ENCODE data around the gene RIN3.

DNA sequence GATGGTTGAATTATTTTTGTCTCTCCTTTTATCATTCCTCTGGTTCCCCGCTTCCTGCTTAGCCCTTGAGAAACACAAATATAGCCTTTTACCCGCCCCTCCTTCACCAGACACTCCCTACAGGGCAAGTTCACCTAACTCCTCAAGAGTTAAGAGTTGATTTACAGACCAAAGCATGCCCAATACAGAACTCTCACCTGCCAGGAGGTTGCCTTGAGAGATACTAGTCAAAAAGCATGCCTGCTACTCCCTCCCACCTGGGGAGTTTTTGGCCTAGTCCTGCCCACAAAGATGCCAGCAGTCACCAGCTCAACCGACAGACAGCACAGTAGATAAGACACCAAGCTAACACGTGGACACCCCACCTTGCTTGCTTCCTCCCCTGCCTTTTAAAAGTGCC, 223.6 kb downstream of the RIN3 start:
- TF ChIP-seq CREB1 (IDR thresholded peaks at IDR 0.05; ENCODE audit: low read depth): no peak
- TF ChIP-seq POLR2A (IDR thresholded peaks at IDR 0.05; ENCODE audit: low read depth, low read length): no peak
- TF ChIP-seq RAD21 (IDR thresholded peaks at IDR 0.05; ENCODE audit: insufficient read depth, low read depth, low read length): no peak
- no peak for TF ChIP-seq CTCF (IDR thresholded peaks at IDR 0.05 in 2 of 3, conservative IDR thresholded peaks at IDR 0.05 in 1 of 3; ENCODE audit: control insufficient read depth in 2 of 3, extremely low read depth in 1 of 3, insufficient read depth in 1 of 3, low read depth in 3 of 3, low read length in 3 of 3)
- no peak for TF ChIP-seq JUND (IDR thresholded peaks at IDR 0.05; ENCODE audit: low read depth, low read length)
- TF ChIP-seq TBL1XR1 (IDR thresholded peaks at IDR 0.05; ENCODE audit: low read depth, low read length): no peak
